Stimulated activated CD8-positive, alpha-beta memory T cell treated with anti-CD3 and anti-CD28 coated beads, Interleukin-2, amount 100 ng/mL, for 48 hours (primary cell): ENCODE data around the gene PGA4.

Experiments
- DNase-seq, 2 donors: peaks; one replicate each; pipeline ENCODE4 v3.0.0-alpha.2; 2020; ENCODE audit warnings: low read depth in 2 of 2

The PGA4 gene

GRCh38 chr11:61279934-61280659 is 58.0 kb downstream of the PGA4 start:
- no peak for DNase-seq

GRCh38 chr11:61280883-61281580 is 58.9 kb downstream of the PGA4 start:
- DNase-seq, result no peak
